SJCRH30 (cell line): ENCODE measurements around the gene PTPN1. TPM values are rescaled to one million over a fixed set of nuclear protein-coding genes. Genes with fewer than 3 reads are reported as not detected.

Source experiments
- DNase-seq, 2 experiments: peaks; one replicate each; pipeline ENCODE4 v3.0.0-alpha.2; 2015 to 2020
- H3K27ac ChIP-seq: fragments of 250-450 bp; sonication (Bioruptor Pico); 2 replicates; pipeline ENCODE4 v1.5.1; 2020; ENCODE audit warnings: mild to moderate bottlenecking, moderate library complexity
- H3K27me3 ChIP-seq: fragments of 250-450 bp; sonication (Bioruptor Pico); 2 replicates; pipeline ENCODE4 v1.5.1; 2020; ENCODE audit warnings: mild to moderate bottlenecking, moderate library complexity
- H3K36me3 ChIP-seq: fragments of 250-450 bp; sonication (Bioruptor Pico); 2 replicates; pipeline ENCODE4 v1.5.1; 2020; ENCODE audit warnings: mild to moderate bottlenecking, moderate library complexity
- H3K4me1 ChIP-seq: fragments of 250-450 bp; sonication (Bioruptor Pico); 2 replicates; pipeline ENCODE4 v1.5.1; 2020; ENCODE audit warnings: mild to moderate bottlenecking, moderate library complexity
- H3K4me3 ChIP-seq: fragments of 250-450 bp; sonication (Bioruptor Pico); 2 replicates; pipeline ENCODE4 v1.5.1; 2020; ENCODE audit warnings: mild to moderate bottlenecking, moderate library complexity
- H3K9me3 ChIP-seq: fragments of 250-450 bp; sonication (Bioruptor Pico); replicated peaks from 2 replicates; pipeline ENCODE4 v1.5.1; 2020; ENCODE audit warnings: mild to moderate bottlenecking, moderate library complexity
- total RNA-seq: library from RNA; depleted of rRNA; stranded (reverse); fragments of >200 nt; shearing (Covaris generic); gene quantifications from 2 replicates; pipeline ENCODE4 v1.2.3, GENCODE V29; 2014

The PTPN1 gene
- total RNA-seq, 1 experiment from 2014 or later, result 72.3 TPM

DNA sequence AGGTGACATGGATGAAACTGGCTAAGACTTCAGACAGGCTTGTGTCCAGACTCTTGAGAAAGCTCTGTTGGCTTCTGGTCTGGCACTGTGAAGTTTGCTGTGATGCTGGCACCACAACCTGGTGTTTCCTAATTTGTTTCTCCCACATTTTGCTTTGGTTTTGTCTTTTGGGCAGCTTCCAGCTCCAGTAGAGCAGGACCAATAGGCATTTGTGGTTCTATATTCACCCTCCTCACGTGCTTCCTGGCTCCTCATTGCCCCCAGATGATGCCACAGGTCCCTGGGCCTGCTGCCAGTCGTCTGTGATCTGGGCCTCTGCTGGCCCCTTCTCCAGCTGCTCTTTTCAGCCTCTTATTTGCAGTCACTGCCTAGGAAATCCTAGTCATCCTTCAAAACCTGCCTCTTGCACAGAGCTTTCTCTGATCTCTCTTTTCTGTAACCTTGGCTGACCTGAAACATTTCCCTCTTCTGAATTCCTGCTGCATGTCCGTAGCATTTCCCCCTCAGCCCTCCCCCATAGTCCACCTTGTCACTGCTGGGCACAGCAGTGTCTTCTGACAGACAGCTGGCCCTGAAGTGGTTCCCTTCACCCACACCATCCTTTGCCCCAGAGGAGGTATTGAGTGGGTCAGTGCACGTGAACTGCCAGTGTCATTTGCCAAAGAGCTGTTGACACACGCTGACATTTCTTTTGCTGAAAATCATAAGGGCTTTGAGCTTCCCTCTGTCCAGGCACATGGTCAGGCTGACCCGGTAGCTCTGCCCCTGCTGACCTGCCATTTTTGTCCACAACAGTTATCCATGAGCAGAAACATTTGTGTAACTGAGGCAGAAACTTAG, 63.0 kb downstream of the PTPN1 start:
- no peak overlapping the region for H3K4me3 ChIP-seq
- H3K27ac ChIP-seq, result no peak overlapping the region
- peaks cover 38% of the 10 kb centered on the region for H3K36me3 ChIP-seq
- no peaks in the 10 kb centered on the region for H3K4me1 ChIP-seq
- no peaks in the 10 kb centered on the region for H3K27me3 ChIP-seq
- H3K9me3 ChIP-seq, result no peaks in the 10 kb centered on the region
- no peak for DNase-seq

DNA sequence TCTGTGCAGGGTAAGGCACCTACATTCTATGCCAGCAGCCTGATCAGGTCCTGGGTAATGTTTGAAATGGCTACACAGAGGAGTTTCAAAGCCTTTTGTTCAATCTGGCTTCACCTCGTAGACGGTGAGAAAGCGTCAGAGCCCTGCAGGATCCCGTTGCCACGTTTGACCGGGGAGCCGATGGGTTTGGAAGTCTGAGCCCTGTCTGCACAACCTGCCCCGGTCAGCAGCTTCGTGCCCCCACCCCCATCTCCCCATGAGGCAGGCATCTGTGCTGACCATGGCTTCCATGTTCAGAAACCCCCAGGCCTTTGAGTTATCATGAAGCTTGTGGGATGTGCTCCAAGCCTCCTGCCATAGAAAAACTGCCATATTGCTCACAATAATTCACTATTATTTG, 63.9 kb downstream of the PTPN1 start:
- Histone ChIP-seq H3K27ac (no peak overlapping the region), H3K27me3 (no peaks in the 10 kb centered on the region), H3K36me3 (peaks cover 38% of the 10 kb centered on the region)

DNA sequence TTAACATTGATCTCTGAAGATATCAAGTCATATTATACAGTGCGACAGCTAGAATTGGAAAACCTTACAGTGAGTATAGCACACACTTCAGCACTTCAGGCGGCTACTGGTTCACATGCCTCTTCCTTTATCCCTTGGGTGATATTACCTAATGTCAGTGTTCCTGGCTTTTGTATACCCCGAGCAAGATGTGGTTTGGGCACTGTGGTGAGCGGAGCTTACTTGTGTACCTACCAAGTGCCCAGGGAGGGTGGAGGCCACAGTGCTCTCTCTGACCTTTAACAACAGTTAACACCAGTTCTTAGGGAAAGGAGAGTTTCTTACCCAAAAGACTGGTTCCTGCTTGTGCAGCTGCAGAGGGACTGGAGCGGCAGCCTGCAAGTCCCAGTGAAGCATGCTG, 64.4 kb downstream of the PTPN1 start:
- no peak overlapping the region for H3K27ac ChIP-seq

More for the DNA sequence above, 63.9 kb downstream of the PTPN1 start:
- H3K4me3 ChIP-seq, result no peak overlapping the region
- no peak for DNase-seq
- H3K9me3 ChIP-seq, result no peaks in the 10 kb centered on the region
- no peaks in the 10 kb centered on the region for H3K4me1 ChIP-seq

DNA sequence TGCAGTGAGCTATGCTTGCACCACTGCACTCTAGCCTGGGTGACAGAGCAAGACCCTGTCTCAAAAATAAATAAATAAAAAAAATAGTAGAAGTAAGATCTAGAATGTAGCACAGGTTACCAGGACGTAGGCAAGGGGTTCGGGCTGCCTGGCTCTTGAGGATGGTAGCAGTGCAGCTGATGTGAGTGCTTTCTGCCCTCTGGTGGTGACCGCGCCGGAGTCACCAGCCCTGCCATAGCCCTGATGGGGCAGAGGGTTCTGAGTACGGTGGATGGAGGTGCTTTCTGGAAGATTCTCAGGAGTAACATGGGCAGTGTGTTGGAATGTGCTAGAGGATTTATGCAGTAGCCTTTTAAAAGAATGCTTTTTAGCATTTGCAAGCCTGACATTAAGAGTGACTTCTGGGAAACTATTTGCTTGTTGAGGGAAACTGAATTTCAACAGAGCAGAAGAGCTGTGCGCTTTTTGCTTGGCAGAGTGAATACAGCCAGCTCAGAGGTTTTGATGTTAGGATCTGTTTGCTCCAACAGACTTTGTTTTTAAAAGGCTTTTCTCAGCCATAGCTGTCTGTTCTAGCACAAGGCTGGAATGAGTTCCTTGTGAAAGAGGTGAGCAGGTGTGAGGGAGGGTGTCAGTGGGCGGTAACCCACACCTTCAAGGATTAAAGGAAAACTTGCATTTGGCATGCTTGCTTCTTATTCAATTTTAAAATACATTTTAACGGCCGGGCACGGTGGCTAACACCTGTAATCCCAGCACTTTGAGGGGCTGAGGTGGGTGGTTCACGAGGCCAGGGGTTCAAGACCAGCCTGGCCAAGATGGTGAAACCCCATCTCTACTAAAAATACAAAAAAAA, 65.9 kb downstream of the PTPN1 start:
- no peaks in the 10 kb centered on the region for H3K4me1 ChIP-seq
- no peaks in the 10 kb centered on the region for H3K9me3 ChIP-seq
- no peaks in the 10 kb centered on the region for H3K27me3 ChIP-seq
- peak; percentile 59 to 67 for DNase-seq
- peaks cover 54% of the 10 kb centered on the region for H3K36me3 ChIP-seq
- H3K27ac ChIP-seq, result no peak overlapping the region
- no peak overlapping the region for H3K4me3 ChIP-seq

More for the DNA sequence above, 64.4 kb downstream of the PTPN1 start:
- Histone ChIP-seq H3K36me3 (peaks cover 40% of the 10 kb centered on the region), H3K4me3 (no peak overlapping the region), H3K9me3 (no peaks in the 10 kb centered on the region), H3K4me1 (no peaks in the 10 kb centered on the region), H3K27me3 (no peaks in the 10 kb centered on the region)
- DNase-seq, result no peak

- no peaks in the 10 kb centered on the region for H3K9me3 ChIP-seq
- H3K4me3 ChIP-seq, result no peak overlapping the region
- H3K27me3 ChIP-seq, result no peaks in the 10 kb centered on the region
- no peaks in the 10 kb centered on the region for H3K4me1 ChIP-seq
- H3K27ac ChIP-seq, result no peak overlapping the region
- no peak for DNase-seq
- peaks cover 64% of the 10 kb centered on the region for H3K36me3 ChIP-seq
Measured at GRCh38 chr20:50577175-50578018, 67.2 kb downstream of the PTPN1 start.

GRCh38 chr20:50578061-50578777, 68.0 kb downstream of the PTPN1 start:
- no peaks in the 10 kb centered on the region for H3K4me1 ChIP-seq
- DNase-seq, result no peak
- H3K4me3 ChIP-seq, result no peak overlapping the region
- no peaks in the 10 kb centered on the region for H3K9me3 ChIP-seq
- H3K36me3 ChIP-seq, result peaks cover 65% of the 10 kb centered on the region
- H3K27ac ChIP-seq, result no peak overlapping the region
- no peaks in the 10 kb centered on the region for H3K27me3 ChIP-seq

GRCh38 chr20:50578778-50579165, 68.6 kb downstream of the PTPN1 start:
- no peak for DNase-seq
- no peaks in the 10 kb centered on the region for H3K27me3 ChIP-seq
- H3K36me3 ChIP-seq, result peaks cover 70% of the 10 kb centered on the region
- no peak overlapping the region for H3K27ac ChIP-seq
- no peaks in the 10 kb centered on the region for H3K9me3 ChIP-seq
- H3K4me3 ChIP-seq, result no peak overlapping the region
- no peaks in the 10 kb centered on the region for H3K4me1 ChIP-seq

DNA sequence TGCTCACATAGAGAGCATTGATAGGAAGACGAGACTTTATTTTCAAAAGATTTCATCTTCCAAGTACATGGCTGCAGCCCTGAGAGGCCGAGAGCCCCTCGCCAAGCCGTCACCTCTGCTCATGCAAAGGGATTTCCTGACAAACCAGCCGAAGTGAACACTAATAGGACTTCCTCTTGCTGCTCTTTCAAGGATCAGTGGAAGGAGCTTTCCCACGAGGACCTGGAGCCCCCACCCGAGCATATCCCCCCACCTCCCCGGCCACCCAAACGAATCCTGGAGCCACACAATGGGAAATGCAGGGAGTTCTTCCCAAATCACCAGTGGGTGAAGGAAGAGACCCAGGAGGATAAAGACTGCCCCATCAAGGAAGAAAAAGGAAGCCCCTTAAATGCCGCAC, 69.3 kb downstream of the PTPN1 start:
- Histone ChIP-seq H3K36me3 (peaks cover 71% of the 10 kb centered on the region), H3K4me3 (no peak overlapping the region)
- DNase-seq, result no peak

GRCh38 chr20:50580016-50580747, 70.0 kb downstream of the PTPN1 start:
- H3K27me3 ChIP-seq, result no peaks in the 10 kb centered on the region

More for the DNA sequence above, 69.3 kb downstream of the PTPN1 start:
- Histone ChIP-seq H3K4me1 (no peaks in the 10 kb centered on the region), H3K27ac (no peak overlapping the region), H3K27me3 (no peaks in the 10 kb centered on the region), H3K9me3 (no peaks in the 10 kb centered on the region)

DNA sequence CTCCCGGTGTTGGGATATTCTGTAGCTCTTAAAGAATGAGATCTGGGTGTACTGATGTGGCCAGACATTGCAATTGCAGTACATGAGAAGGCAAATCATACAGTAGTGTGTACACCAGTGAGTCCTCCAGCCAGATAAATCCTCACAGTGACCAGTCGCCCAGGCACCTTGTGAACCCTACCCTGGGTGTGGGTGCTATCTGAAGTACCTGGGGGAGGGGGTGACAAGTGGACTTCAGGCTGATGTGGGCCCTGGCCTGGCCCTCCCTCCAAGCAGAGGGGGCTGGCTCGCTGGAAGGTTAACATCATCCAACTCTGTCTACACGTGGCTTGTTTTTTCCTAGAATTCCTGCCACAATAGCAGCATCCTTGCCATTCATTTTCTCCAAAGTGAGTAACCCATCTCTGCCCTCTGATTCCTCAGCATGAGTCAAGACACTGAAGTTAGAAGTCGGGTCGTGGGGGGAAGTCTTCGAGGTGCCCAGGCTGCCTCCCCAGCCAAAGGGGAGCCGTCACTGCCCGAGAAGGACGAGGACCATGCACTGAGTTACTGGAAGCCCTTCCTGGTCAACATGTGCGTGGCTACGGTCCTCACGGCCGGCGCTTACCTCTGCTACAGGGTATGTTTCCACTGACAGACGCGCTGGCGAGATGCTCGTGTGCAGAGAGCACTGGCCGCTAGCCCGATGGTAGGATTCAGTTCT, 70.8 kb downstream of the PTPN1 start:
- Histone ChIP-seq H3K27ac (no peak overlapping the region), H3K4me3 (no peak overlapping the region), H3K9me3 (no peaks in the 10 kb centered on the region), H3K27me3 (no peaks in the 10 kb centered on the region), H3K4me1 (no peaks in the 10 kb centered on the region), H3K36me3 (peaks cover 63% of the 10 kb centered on the region)
- DNase-seq, result no peak

More at GRCh38 chr20:50580016-50580747, 70.0 kb downstream of the PTPN1 start:
- no peaks in the 10 kb centered on the region for H3K4me1 ChIP-seq
- no peaks in the 10 kb centered on the region for H3K9me3 ChIP-seq
- peak; percentile 68 to 80 for DNase-seq
- peaks cover 66% of the 10 kb centered on the region for H3K36me3 ChIP-seq
- H3K27ac ChIP-seq, result no peak overlapping the region
- H3K4me3 ChIP-seq, result no peak overlapping the region

GRCh38 chr20:50582092-50582491, 71.9 kb downstream of the PTPN1 start:
- Histone ChIP-seq H3K27me3 (no peaks in the 10 kb centered on the region), H3K4me1 (no peaks in the 10 kb centered on the region), H3K36me3 (peaks cover 61% of the 10 kb centered on the region), H3K27ac (no peak overlapping the region), H3K4me3 (no peak overlapping the region), H3K9me3 (no peaks in the 10 kb centered on the region)
- no peak for DNase-seq

- H3K36me3 ChIP-seq, result peaks cover 55% of the 10 kb centered on the region
- no peak for DNase-seq
- H3K27me3 ChIP-seq, result no peaks in the 10 kb centered on the region
- H3K4me3 ChIP-seq, result no peak overlapping the region
- H3K27ac ChIP-seq, result no peak overlapping the region
- H3K9me3 ChIP-seq, result no peaks in the 10 kb centered on the region
- H3K4me1 ChIP-seq, result no peaks in the 10 kb centered on the region
Measured at GRCh38 chr20:50582591-50583234, 72.5 kb downstream of the PTPN1 start.
